H1 (cell line): ENCODE measurements around the gene PTPRJ. TPM values are rescaled to one million over a fixed set of nuclear protein-coding genes. Genes with fewer than 3 reads are reported as not detected.

ENCODE experiments used
- CTCF ChIA-PET: fragments of 300-600 bp; sonication (Branson Sonifier 250); formaldehyde crosslinking; loops from one replicate; lab custom pipeline; 2021; ENCODE audit not compliant: partially characterized antibody; lab: Charles Lee
- POLR2A ChIA-PET: fragments of 300-600 bp; sonication (Branson Sonifier 250); formaldehyde crosslinking; loops from one replicate; lab custom pipeline; 2021; ENCODE audit warnings: inconsistent platforms; ENCODE audit not compliant: partially characterized antibody; lab: Charles Lee
- DNase-seq, 2 experiments: peaks; one replicate each; pipeline versions ENCODE4 v3.0.0 to v3.0.0-alpha.2; 2010 to 2022; ENCODE audit warnings: low spot score in 2 of 2, low read depth in 1 of 2, mixed read lengths in 1 of 2
- FAIRE-seq: peaks from 2 replicates; lab custom pipeline; 2011; peaks lifted over from hg19 to GRCh38; lab: Jason Lieb, UNC
- H2AFZ ChIP-seq: 2 replicates; pipeline ENCODE4 v1.8.1; 2012; ENCODE audit warnings: low read length, inconsistent platforms
- H2AK5ac ChIP-seq: 2 replicates; pipeline ENCODE4 v1.6.1; 2013; ENCODE audit warnings: low read depth, low read length
- H2BK120ac ChIP-seq: replicated peaks from 2 replicates; pipeline ENCODE3; 2013; ENCODE audit warnings: low read depth, low read length, inconsistent platforms
- H2BK12ac ChIP-seq: 2 replicates; pipeline ENCODE4 v1.6.1; 2013; ENCODE audit warnings: low read depth, low read length
- H2BK15ac ChIP-seq: 2 replicates; pipeline ENCODE4 v1.6.1; 2013; ENCODE audit warnings: low read length
- H2BK20ac ChIP-seq: 2 replicates; pipeline ENCODE4 v1.6.1; 2013; ENCODE audit warnings: low read length
- H2BK5ac ChIP-seq: 2 replicates; pipeline ENCODE4 v1.6.1; 2013; ENCODE audit warnings: low read depth, low read length
- H3K14ac ChIP-seq: 2 replicates; pipeline ENCODE4 v1.6.1; 2013; ENCODE audit warnings: inconsistent platforms; ENCODE audit not compliant: insufficient read length
- H3K18ac ChIP-seq: 2 replicates; pipeline ENCODE4 v1.6.1; 2013; ENCODE audit warnings: low read length; ENCODE audit errors: extremely low read depth
- H3K23ac ChIP-seq: 2 replicates; pipeline ENCODE4 v1.6.1; 2013; ENCODE audit warnings: inconsistent platforms; ENCODE audit not compliant: insufficient read length
- H3K23me2 ChIP-seq: 2 replicates; pipeline ENCODE4 v1.6.1; 2013; ENCODE audit warnings: low read depth, low read length
- H3K27ac ChIP-seq: 2 replicates; pipeline ENCODE4 v1.6.1; 2011; ENCODE audit warnings: low read depth, low read length, inconsistent platforms
- H3K27me3 ChIP-seq, 4 experiments: replicated peaks in 1 of 4; 1 replicate in 1 of 4; 2 replicates in 3 of 4; pipeline versions ENCODE4 v1.6.1 to v1.8.1; 2011 to 2013; ENCODE audit warnings: low read length in 3 of 4, mild to moderate bottlenecking in 3 of 4, inconsistent platforms in 2 of 4, mixed read lengths in 2 of 4, moderate library complexity in 1 of 4; ENCODE audit not compliant: control insufficient read depth in 3 of 4, insufficient read depth in 3 of 4; ENCODE audit errors: extremely low read depth in 1 of 4
- H3K36me3 ChIP-seq, 4 experiments: 2 replicates each; pipeline versions ENCODE4 v1.6.1 to v1.8.1; 2011 to 2013; ENCODE audit warnings: mild to moderate bottlenecking in 4 of 4, low read length in 3 of 4, moderate library complexity in 2 of 4, control low read depth in 1 of 4, inconsistent platforms in 1 of 4; ENCODE audit not compliant: insufficient read depth in 4 of 4, control insufficient read depth in 2 of 4
- H3K4ac ChIP-seq: replicated peaks from 2 replicates; pipeline ENCODE3; 2013; ENCODE audit warnings: low read length, low read depth, mixed read lengths, inconsistent platforms; ENCODE audit not compliant: insufficient read length
- H3K4me1 ChIP-seq, 4 experiments: replicated peaks in 1 of 4; 1 replicate in 1 of 4; 2 replicates in 3 of 4; pipeline versions ENCODE4 v1.6.1 to v1.8.1; 2011 to 2013; ENCODE audit warnings: low read length in 3 of 4, inconsistent platforms in 2 of 4, mixed read lengths in 1 of 4; ENCODE audit not compliant: insufficient read depth in 4 of 4, control insufficient read depth in 3 of 4
- H3K4me2 ChIP-seq, 2 experiments: 2 replicates each; pipeline versions ENCODE4 v1.6.1 to v1.8.1; 2011 to 2013; ENCODE audit warnings: low read depth in 2 of 2, low read length in 2 of 2, control low read depth in 1 of 2, inconsistent platforms in 1 of 2, mild to moderate bottlenecking in 1 of 2; ENCODE audit not compliant: insufficient read depth in 1 of 2
- H3K4me3 ChIP-seq, 4 experiments: fragments of 200-600, 300-600 bp in 1 of 4; sonication (generic), shearing (Covaris generic), sonication (Bioruptor Twin) in 1 of 4; 2 replicates each; pipeline versions ENCODE4 v1.5.1 to v1.8.1; 2011 to 2016; ENCODE audit warnings: low read length in 4 of 4, low read depth in 3 of 4, control low read depth in 2 of 4, inconsistent platforms in 2 of 4, mild to moderate bottlenecking in 2 of 4, mixed read lengths in 1 of 4, moderate library complexity in 1 of 4; ENCODE audit not compliant: insufficient read depth in 2 of 4; ENCODE audit errors: extremely low read depth in 1 of 4
- H3K56ac ChIP-seq: replicated peaks from 2 replicates; pipeline ENCODE3; 2013; ENCODE audit warnings: low read depth, mild to moderate bottlenecking, mixed read lengths, low read length, inconsistent platforms; ENCODE audit not compliant: insufficient read length
- H3K79me1 ChIP-seq: 2 replicates; pipeline ENCODE4 v1.6.1; 2013; ENCODE audit warnings: low read depth, low read length, control low read depth
- H3K79me2 ChIP-seq, 2 experiments: 2 replicates each; pipeline versions ENCODE4 v1.6.1 to v1.8.1; 2012 to 2013; ENCODE audit warnings: low read length in 2 of 2, mild to moderate bottlenecking in 2 of 2, inconsistent platforms in 1 of 2; ENCODE audit not compliant: insufficient read depth in 2 of 2, control insufficient read depth in 1 of 2
- H3K9ac ChIP-seq, 4 experiments: replicated peaks in 1 of 4; 1 replicate in 1 of 4; 2 replicates in 3 of 4; pipeline versions ENCODE4 v1.6.1 to v1.8.1; 2011 to 2013; ENCODE audit warnings: low read depth in 3 of 4, low read length in 3 of 4, control low read depth in 2 of 4, mild to moderate bottlenecking in 2 of 4, moderate library complexity in 2 of 4, inconsistent platforms in 1 of 4; ENCODE audit errors: extremely low read depth in 1 of 4
- H3K9me3 ChIP-seq, 2 experiments: 2 replicates each; pipeline versions ENCODE4 v1.6.1 to v1.8.1; 2012 to 2013; ENCODE audit warnings: mild to moderate bottlenecking in 2 of 2, moderate library complexity in 2 of 2, control low read depth in 1 of 2, inconsistent platforms in 1 of 2, low read depth in 1 of 2, low read length in 1 of 2, mixed read lengths in 1 of 2; ENCODE audit not compliant: insufficient read depth in 2 of 2
- H4K20me1 ChIP-seq, 2 experiments: replicated peaks in 1 of 2; 2 replicates each; pipeline versions ENCODE3 to v1.8.1; 2011 to 2013; ENCODE audit warnings: inconsistent platforms in 2 of 2, low read length in 2 of 2, mild to moderate bottlenecking in 1 of 2; ENCODE audit not compliant: insufficient read depth in 2 of 2, control insufficient read depth in 1 of 2
- H4K5ac ChIP-seq: 2 replicates; pipeline ENCODE4 v1.6.1; 2013; ENCODE audit warnings: low read length, low read depth, mixed read lengths, inconsistent platforms; ENCODE audit not compliant: insufficient read length
- H4K8ac ChIP-seq: 2 replicates; pipeline ENCODE4 v1.8.0; 2013; ENCODE audit warnings: mild to moderate bottlenecking, moderate library complexity, low read length, inconsistent platforms; ENCODE audit not compliant: insufficient read depth; ENCODE audit errors: extremely low read depth
- H4K91ac ChIP-seq: replicated peaks from 2 replicates; pipeline ENCODE3; 2013; ENCODE audit warnings: low read length, mixed read lengths, inconsistent platforms; ENCODE audit not compliant: insufficient read length
- EP300 ChIP-seq, 2 experiments: IDR thresholded peaks; 1 replicate in 1 of 2; 2 replicates in 1 of 2; pipeline ENCODE4 v1.6.1; 2011 to 2012; ENCODE audit warnings: low read depth in 2 of 2, low read length in 2 of 2, mild to moderate bottlenecking in 2 of 2, borderline replicate concordance in 1 of 2, inconsistent platforms in 1 of 2, moderate library complexity in 1 of 2
- WGBS, 2 experiments: shearing (Covaris generic) in 1 of 2; methylation state at CpG; one replicate each; pipeline versions ENCODE4 v1.1.6 to v1.1.7; 2013 to 2015; ENCODE audit warnings: low lambda C conversion rate in 2 of 2, mixed read lengths in 2 of 2, inconsistent platforms in 1 of 2, low coverage in 1 of 2, missing lambda C conversion rate in 1 of 2; ENCODE audit not compliant: insufficient replicate concordance in 2 of 2, insufficient coverage in 1 of 2, insufficient read length in 1 of 2; ENCODE audit errors: extremely low coverage in 1 of 2, missing lambda C conversion rate in 1 of 2; 5-methylcytosine and 5-hydroxymethylcytosine counted together
- polyA plus RNA-seq, 7 experiments: library from polyadenylated mRNA; depleted of rRNA in 3 of 7; stranded (reverse) in 5 of 7; unstranded in 2 of 7; fragments of >200 nt in 5 of 7; fragments of 200-250 nt in 2 of 7; gene quantifications; 1 replicate in 5 of 7; 2 replicates in 1 of 7; 4 replicates in 1 of 7; pipeline versions ENCODE4 v1.2.1 to v1.2.3, GENCODE V29; 2011 to 2013; ENCODE audit warnings: missing spikeins in 2 of 7, mixed read lengths in 2 of 7
- total RNA-seq: library from RNA; stranded (reverse); fragmentation: NEBNext Ultra II Directional; extraction: Animal tissue kit (Norgen Biotek cat#: 25700); gene quantifications from 2 replicates; pipeline ENCODE4 v1.2.1, GENCODE V29; 2021

Gene PTPRJ
- total and polyA plus RNA-seq, 2 of the 8 experiments (the other 6 are each of a cell fraction or from before 2014, with no cell fraction given) = 4.4 to 22.6 TPM

DNA sequence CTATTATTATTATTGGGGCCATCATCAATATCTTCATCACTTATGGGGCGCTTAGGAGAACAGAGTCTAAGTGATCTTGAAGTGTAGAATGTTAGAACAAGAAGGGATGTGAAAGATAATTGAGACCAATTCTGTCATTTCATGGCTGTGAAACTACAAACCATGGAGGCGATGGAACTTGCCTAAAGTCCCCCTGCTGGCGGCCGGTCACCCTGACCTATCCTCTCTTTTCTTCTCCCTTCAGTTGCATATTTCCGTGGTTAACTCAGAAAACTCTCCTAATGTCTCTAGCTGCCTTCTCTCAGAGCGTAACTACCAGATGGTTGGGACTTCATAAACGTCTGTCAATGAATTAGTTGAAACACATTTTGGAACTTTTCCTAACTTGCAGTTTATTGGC lies 229.7 kb downstream of the PTPRJ start:
- no peak overlapping the region for H3K27ac ChIP-seq
- peaks cover 61 to 68% of the 10 kb centered on the region in 2 experiments for H3K9me3 ChIP-seq
- ChIA-PET CTCF (interaction anchor here (1.1 kb wide), 1 partner anchor 16 kb away, joined by 3 read pairs; no protein-coding TSS in a partner anchor), POLR2A (no interaction called here)
- no peak overlapping the region for H3K56ac ChIP-seq
- no peak overlapping the region for H2BK15ac ChIP-seq
- H3K9ac ChIP-seq = no peak overlapping the region
- H3K4me3 ChIP-seq = no peak overlapping the region
- H3K23me2 ChIP-seq = no peaks in the 10 kb centered on the region; the same call in 1 of the 2 replicates
- H3K4me2 ChIP-seq = no peak overlapping the region
- H3K79me1 ChIP-seq = no peaks in the 10 kb centered on the region
- H2BK20ac ChIP-seq = no peak overlapping the region
- H2AK5ac ChIP-seq = no peak overlapping the region
- no peak overlapping the region for H4K91ac ChIP-seq
- H3K23ac ChIP-seq = no peak overlapping the region
- no peak overlapping the region for H2BK5ac ChIP-seq
- H3K18ac ChIP-seq = no peak overlapping the region
- no peaks in the 10 kb centered on the region for H3K27me3 ChIP-seq
- H3K4ac ChIP-seq = no peak overlapping the region
- no peak overlapping the region for H2BK12ac ChIP-seq
- H4K20me1 ChIP-seq = no peaks in the 10 kb centered on the region
- no peaks in the 10 kb centered on the region; a peak in 1 of 8 replicates for H3K36me3 ChIP-seq
- 50% methylated on average over 7 of the region's 7 CpGs; no CpG with 5 or more reads in 1 of the 2 experiments for WGBS, 2 experiments
- no peaks in the 10 kb centered on the region for H3K4me1 ChIP-seq
- H3K79me2 ChIP-seq = no peaks in the 10 kb centered on the region
- no peak overlapping the region for H2AFZ ChIP-seq
- DNase-seq = no peak
- H4K5ac ChIP-seq = no peak overlapping the region
- no peak for FAIRE-seq
- H2BK120ac ChIP-seq = no peak overlapping the region
- no peak overlapping the region for H3K14ac ChIP-seq
- H4K8ac ChIP-seq = no peak overlapping the region
- no peak for TF ChIP-seq EP300 (IDR thresholded peaks at IDR 0.05; ENCODE audit: borderline replicate concordance in 1 of 2, low read depth in 2 of 2, low read length in 2 of 2)
